ENCODE data around the gene ZNF324B.
"Not testable (repeated sequence)": the region's sequence is repeated elsewhere in the genome, so short reads cannot be mapped to it uniquely, and the experiment has no call there.

Gene ZNF324B

DNA sequence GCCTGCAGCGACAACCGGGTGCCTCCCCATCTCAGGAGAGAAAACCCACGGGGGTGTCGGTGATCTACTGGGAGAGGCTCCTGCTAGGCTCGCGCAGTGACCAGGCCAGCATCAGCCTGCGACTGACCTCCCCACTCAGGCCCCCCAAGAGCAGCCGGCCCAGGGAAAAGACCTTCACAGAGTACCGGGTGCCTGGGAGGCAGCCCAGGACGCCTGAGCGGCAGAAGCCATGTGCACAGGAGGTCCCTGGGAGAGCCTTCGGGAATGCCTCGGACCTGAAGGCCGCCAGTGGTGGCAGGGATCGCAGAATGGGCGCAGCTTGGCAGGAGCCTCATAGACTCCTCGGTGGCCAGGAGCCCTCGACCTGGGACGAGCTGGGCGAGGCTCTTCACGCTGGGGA, 3.9 kb downstream of the ZNF324B start:
- no peak for DNase-seq (ENCODE audit: low read depth)

DNA sequence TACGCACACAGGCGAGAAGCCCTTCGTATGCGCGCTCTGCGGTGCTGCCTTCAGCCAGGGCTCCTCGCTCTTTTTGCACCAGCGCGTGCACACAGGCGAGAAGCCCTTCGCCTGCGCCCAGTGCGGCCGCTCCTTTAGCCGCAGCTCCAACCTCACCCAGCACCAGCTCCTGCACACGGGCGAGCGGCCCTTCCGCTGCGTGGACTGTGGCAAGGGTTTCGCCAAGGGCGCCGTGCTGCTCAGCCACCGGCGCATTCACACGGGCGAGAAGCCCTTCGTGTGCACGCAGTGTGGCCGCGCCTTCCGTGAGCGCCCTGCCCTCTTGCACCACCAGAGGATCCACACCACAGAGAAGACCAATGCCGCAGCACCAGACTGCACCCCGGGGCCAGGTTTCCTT, 4.7 kb downstream of the ZNF324B start:
- DNase-seq (ENCODE audit: low read depth): no peak

DNA sequence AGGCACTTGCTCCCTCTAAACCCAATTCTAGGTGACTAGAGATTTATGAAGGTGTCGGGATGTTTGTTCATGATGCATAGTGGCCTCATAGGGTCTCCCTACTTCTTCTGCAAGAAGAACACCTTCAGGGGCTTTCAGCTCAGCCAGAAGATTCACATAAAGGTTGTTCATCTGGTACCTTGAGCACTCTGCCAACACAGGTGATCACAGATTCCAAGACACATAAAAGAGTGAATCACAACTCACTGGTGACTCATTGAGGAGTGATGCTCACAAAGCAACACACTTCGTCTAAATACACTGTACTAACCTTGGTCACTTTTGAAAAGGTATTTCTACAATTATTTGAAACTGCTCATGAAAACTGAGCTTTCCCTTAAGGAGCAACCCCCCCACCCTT, 8.6 kb downstream of the ZNF324B start:
- no peak for DNase-seq (ENCODE audit: low read depth)

DNA sequence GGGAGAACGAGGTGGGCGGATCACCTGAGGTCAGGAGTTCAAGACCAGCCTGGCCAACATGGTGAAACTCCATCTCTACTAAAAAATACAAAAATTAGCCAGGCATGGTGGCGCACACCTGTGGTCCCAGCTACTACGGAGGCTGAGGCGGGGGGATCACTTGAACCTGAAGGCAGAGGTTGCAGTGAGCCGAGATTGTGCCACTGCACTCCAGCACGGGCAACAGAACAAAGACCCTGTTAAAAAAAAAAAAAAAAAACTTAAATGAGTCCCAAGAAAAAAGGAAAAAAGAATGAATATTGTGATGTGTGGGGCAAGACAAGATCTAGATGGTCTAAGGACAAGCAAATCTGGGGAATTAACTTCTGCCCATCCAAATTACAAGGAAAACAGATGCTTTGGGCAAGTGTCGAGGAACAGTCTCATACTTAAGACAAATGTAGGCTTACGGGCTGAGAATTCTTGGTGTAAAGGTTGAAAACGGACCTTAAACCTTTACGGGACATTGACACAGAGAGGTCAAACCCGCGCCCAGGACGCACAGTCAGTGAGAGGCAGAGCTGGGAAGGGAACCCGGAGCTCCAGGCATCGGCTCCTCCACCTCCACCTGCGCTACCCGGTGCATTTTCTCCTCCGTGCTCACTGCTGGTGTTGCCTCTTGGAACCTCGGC, 14.8 kb downstream of the ZNF324B start:
- DNase-seq (ENCODE audit: low read depth): no peak

DNA sequence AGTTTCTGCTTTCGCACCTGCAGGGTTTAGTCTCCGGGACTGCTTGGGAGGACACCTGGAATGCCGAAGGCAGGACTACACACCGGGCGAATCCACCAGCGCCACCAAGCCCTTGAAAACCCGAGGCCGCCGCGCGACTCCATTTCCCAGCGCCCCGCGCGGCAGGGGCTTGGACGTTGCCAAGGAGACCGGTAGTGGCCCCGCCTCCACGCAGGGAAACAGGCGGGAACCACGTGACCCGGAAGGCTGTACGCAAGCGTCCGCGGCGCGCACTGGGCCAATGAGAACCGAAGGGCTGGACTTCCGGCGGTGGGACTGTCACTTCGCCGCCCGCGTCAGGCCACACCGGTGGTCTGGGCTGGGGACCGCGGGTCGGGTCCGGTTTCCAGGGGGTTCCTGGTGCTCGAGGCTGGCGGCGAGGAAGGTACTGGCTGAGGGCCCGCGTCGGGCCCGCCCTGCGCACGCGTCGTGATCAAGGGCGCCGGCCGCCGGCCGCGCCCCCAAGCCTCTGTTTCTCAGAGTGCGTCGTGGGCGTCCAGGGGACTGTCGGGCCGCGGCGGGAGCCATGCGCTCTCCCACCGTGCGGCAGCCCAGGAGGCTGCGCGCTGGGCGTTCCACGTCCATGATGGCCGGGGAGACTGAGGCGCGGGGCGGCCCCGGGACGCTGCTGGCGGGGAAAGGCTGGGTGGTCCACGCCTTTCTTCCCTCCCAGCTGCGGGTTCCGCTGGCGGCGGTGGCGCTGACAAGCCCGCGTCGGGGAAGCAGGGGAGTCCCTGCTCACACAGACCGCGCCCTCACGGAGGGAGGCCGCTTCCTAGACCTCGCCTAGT, 15.6 kb downstream of the ZNF324B start, which contains the start of gene ZNF324:
ZNF324 (plus strand) TSS at position 321 of the 830 bp plus-strand sequence. CDS start 2,106 bp downstream, outside the sequence.
- DNase-seq (ENCODE audit: low read depth): peak; percentile 96

DNA sequence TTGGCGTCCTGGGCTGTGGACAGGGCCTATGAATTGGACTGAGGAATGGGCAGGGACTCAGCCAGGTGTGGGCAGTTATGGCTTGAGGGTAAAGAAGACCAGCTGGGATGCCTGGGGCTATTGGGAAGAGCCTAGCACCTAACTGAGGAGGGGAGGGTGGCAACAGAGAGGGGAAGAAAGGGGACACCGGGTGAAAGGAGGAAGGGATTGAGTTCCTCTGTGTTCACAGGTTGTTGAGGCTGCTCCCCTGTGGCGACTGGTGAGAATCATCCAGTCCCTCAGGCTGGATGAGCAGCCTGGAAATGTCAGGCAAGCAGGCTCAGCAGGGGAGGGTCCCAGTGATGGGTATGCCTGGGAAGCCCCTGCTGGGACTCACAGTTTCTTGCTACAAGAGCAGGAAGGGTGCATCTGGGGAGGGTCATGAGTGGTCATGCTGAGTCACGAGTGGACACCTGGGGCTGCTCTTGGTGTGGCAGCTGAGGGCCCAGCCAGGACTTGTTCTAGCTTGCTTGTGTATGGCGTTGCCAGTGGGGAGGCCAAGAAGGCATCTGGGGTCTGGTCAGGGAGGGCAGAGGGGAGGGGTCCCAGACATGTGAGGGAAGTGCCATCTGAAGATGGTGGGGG, 16.9 kb downstream of the ZNF324B start:
- no peak for DNase-seq (ENCODE audit: low read depth)

DNA sequence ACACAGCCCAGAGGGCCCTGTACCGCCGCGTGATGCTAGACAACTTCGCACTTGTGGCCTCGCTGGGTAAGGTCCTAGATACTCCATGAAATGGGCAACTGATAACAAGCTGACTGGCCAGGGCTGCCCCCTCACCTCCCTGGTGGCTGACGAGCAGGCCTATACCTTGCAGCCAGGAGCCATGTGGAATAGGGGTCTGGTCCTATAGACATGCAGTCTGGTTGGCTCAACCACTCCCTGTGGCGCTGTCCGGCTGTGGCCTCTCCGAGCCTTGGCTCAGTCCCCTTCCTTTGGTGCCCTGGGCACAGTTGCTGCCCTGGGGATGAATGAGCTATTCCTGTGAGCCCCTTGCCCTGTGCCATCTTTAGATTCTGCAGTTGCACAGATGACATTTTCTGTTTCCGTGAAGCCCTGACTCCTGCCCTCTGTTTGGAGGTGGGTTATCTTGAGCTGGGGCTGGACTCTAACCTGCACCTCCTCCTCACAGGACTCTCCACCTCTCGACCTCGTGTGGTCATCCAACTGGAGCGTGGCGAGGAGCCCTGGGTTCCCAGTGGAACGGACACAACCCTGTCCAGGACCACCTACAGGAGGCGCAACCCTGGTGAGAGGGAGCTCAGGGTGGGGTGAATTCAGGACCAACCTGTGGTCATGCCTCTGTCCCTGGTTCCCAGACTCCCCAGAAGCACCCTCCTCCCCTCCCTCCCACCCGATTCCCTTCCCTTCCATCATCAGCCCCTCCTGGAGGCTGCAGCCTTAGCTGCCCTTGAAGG, 18.0 kb downstream of the ZNF324B start:
- no peak for DNase-seq (ENCODE audit: low read depth)

DNA sequence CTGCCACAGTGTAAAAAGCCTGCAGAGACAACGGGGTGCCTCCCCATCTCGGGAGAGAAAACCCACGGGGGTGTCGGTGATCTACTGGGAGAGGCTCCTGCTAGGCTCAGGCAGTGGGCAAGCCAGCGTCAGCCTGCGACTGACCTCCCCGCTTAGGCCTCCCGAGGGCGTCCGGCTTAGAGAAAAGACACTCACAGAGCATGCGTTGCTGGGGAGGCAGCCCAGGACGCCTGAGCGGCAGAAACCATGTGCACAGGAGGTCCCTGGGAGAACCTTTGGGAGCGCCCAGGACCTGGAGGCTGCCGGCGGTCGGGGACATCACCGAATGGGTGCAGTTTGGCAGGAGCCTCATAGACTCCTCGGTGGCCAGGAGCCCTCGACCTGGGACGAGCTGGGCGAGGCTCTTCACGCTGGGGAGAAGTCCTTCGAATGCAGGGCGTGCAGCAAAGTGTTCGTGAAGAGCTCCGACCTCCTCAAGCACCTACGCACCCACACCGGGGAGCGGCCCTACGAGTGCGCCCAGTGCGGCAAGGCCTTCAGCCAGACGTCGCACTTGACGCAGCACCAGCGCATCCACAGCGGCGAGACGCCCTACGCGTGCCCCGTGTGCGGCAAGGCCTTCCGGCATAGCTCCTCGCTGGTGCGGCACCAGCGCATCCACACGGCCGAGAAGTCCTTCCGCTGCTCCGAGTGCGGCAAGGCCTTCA, 19.6 kb downstream of the ZNF324B start:
- not testable (repeated sequence) for DNase-seq (ENCODE audit: low read depth)

DNA sequence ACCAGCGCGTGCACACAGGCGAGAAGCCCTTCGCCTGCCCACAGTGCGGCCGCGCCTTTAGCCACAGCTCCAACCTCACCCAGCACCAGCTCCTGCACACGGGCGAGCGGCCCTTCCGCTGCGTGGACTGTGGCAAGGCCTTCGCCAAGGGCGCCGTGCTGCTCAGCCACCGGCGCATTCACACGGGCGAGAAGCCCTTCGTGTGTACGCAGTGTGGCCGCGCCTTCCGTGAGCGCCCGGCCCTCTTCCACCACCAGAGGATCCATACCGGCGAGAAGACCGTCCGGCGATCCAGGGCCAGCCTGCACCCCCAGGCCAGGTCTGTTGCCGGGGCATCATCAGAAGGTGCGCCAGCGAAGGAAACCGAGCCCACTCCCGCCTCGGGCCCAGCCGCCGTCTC, 20.3 kb downstream of the ZNF324B start:
- no peak for DNase-seq (ENCODE audit: low read depth)

DNA sequence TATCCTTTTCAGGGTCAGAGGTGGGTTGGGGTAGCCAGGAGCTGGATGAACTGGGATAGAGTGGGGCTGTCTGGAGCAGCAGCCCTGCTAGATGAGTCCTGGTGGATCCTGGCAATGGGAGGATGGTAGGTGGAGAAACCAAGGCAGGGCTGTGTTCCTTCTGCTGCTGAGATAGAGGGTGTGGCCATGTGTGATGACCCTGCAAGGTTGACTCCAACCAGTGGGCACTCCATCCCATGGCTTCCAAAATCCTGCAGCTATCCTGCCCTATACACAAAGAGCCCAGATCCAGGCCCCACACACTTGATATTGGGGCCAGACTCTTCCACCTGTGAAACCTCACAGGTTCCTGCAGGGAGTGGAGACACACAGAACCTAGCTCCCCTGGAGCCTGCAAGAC, 22.4 kb downstream of the ZNF324B start:
- DNase-seq (ENCODE audit: low read depth): no peak

DNA sequence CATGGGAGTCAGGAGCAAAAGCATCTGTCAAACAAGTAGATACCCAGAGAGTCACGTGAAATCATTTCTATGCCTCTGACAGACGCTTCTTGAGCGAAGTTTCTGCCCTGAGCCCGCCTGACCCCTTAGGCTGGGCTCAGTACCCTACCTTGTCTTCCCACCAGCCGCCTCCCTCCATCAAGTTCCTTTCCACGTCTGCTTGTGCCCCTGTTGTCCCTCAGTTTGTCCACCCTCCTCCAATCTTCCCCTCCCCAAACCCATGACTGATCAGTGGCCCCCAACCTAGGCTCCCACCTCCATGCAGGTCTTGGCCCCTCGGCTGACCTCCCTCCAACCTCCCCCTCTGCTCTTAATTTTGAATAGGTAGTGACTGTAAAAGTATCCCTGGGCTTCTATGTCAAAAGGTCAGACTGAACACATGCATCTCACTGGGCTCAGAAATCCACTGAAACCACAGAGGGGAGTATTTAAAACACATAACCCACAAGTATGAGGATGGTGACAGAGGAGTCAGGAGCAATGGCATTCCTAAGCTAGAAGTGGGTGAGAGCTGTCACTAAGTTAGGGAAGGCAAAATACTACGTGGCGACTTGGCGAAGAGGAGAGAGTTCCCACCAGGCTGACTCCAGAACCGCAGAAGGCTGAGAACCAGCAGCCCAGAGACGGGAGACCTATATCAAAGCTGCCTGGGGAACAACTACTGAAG, 23.0 kb downstream of the ZNF324B start:
- peak; percentile 76 for DNase-seq (ENCODE audit: low read depth)

DNA sequence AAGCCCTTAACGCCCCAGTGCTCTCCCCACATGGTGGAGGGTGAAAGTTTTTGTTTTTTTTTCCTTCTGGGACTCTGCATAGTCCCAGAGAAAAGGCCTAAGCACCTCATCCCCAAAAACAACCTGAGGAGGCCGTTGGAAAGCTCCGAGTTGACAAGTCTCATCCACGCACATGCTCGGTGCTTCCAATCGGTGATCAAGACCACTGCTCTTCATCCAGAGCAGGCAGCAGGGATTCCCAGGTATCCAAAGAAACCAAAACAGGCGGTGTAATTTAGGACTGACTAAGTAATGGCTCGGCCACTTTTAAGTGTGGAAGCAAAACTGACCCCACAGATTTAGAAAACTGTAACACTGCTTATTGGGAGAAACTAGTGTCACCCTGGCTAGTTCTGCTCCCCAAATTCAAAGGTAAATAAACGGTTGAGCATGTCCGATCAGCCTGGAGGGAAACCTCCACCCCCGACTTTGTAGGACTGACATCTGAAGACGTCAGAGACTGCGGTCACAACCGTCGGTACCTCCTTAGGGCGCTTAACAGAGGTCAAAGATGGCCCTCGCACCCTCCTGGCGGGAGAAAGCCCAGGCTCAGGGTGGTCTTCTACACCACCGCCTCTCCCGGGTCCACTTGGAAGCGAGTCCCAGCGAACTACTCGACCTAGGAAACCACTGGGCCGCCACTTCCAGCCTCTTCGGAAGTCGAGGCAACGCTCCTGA, 23.7 kb downstream of the ZNF324B start:
- no peak for DNase-seq (ENCODE audit: low read depth)

DNA sequence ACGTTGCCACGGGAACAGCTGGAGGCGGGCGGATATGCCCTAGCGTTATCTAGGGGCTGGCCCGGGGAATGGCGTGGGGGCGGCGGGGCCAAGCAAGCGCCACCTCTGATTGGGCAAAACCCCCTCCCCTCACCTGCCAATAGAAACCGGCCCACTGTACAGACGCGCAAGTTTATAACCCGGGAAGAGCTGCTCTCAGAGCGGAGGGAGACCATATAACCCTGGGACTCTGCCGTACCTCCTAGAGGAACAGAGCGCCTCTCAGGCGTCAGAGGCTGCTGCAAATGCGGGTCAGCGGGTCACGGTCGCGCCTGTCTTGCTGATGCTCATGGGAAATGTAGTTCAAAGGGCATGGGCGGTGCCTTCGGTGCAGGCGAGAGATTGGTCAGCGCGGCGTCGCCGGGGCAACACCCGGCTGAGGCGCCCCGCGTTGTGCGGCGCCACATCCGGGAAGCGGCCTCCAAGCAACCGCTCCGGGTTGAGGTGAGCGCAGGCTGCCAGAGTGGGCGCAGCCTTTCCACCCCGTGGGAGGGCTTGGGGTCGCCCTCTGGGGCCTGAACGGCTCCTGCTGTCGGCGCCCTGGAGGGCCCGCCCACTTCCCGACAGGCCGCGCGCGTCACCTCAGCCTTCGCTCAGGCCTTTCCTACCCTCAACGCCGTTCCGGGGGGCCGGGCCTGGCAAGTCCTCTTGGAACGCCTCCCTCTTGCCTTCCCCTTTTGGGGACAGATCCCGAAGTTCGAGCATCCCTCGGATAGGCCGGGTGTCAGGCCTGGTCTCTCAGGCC, 24.5 kb downstream of the ZNF324B start, which contains the start of gene ZNF446:
ZNF446 (plus strand) TSS at position 639 of the 784 bp plus-strand sequence. CDS start 867 bp downstream, outside the sequence.
- DNase-seq (ENCODE audit: low read depth): peak; percentile 98

DNA sequence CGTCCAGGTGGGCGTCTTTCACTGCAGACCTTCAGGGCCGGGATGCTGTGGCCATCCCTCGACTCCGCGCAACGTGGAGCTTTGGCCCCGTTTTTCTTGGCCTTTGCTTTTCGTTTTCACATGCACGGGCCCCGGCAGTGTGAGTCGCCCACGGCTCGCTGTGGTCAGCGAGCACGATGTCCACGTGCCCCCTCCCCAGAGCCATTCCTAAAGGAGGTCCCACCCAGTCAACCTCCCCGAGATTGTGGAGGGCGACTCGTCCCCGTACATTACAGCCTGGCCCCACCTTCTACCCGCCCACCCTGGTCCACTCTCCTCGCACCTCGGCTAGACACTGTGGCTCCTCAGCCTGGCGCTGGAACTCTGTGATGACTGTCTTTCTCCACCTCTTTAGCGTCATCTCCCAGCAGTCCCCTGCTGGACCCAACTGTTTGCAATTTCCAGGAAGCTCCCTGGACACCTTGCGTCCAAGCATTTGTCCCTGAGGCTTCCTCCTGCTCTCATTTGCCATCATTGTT, 25.1 kb downstream of the ZNF324B start:
- peak; percentile 18 for DNase-seq (ENCODE audit: low read depth)

DNA sequence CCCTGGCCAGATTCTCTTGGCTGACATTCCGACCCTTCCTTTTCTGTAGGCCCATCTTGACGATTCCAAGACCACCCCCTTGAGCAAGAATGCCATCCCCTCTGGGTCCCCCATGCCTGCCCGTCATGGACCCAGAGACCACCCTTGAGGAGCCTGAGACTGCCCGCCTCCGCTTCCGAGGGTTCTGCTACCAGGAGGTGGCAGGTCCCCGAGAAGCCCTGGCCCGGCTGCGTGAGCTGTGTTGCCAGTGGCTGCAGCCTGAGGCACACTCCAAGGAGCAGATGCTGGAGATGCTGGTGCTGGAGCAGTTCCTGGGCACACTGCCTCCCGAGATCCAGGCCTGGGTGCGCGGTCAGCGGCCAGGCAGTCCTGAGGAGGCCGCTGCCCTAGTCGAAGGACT, 25.7 kb downstream of the ZNF324B start:
- no peak for DNase-seq (ENCODE audit: low read depth)

DNA sequence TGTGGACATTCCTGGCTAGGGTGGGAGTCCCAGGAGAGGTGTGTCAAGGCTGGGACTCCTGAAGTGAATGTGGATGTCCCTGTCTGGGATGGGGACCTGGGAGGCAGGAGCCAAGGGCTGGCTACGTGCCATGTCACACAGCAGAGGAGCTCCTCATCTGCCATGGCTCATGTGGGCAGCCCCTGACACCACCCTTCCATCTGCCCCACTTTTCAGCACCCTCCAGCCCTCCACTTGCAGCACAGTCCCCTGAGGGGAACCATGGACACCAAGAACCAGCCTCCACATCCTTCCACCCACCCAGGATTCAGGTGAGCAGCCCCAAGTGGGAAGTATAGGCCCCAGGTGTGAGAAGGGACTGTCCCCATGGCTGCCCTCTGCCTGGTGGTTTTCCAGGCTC, 26.4 kb downstream of the ZNF324B start:
- no peak for DNase-seq (ENCODE audit: low read depth)

DNA sequence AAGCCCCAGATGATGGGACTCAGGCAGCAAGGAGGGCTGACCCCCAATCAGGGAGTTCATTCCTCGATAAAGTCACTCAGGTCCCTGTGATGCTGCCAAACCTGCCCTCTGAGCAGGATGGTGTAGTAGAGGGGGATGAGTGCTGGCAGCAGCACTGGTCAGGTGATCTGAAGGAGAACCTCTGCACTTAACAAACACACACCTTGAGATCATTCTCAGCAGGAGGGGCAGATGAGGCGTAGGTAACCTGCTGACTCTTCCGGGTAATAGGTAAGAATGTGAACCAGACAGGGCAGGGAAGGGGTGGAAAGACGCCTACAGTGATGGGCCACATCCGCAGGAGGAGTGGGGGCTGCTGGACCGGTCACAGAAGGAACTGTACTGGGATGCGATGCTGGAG, 27.9 kb downstream of the ZNF324B start:
- DNase-seq (ENCODE audit: low read depth): no peak

DNA sequence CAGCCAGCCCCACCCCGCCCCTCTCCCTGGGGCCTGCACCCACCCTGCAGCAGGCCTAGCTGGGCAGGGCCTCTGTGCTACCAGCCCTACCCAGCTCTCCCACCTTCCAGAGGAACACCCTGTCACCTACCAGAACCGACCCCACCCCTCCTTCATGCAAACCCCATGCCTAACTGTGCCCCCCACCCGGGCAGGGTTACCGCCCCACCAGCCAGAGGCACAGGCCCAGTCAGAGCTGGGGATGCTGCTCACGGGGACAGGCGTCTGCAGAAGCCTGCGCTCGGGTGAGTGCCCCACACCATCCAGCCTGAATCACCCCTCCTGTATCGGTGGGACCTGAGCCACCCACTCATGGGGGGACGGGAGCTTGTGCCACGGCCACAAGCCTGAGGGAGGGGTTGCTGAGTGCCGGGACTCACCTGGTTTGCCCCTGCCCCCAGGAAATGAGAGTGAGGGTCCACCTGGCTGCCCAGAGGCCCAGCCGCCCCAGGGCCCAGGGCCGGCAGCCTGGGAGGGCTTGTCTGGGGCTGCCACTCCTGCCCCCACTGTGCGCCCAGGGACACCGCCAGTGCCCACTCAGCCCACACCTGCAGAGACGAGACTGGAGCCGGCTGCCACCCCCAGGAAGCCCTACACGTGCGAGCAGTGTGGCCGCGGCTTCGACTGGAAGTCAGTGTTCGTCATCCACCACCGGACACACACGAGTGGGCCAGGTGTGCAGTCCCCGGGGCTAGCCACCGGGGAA, 28.5 kb downstream of the ZNF324B start:
- no peak for DNase-seq (ENCODE audit: low read depth)

All from iris pigment epithelial cell (primary cell).